Fibroblast of skin of left quadriceps (primary cell): Measurements from ENCODE around the gene AGPAT1.
A peak's percentile ranks its signal among the peaks of the same experiment; 100 is the strongest.
"Not testable (repeated sequence)": the region's sequence is repeated elsewhere in the genome, so short reads cannot be mapped to it uniquely, and the experiment has no call there.

Experiments
- DNase-seq, 2 experiments: peaks; one replicate each; pipeline ENCODE4 v3.0.0-alpha.2; 2013; ENCODE audit warnings: low read depth in 2 of 2

AGPAT1 gene

DNA sequence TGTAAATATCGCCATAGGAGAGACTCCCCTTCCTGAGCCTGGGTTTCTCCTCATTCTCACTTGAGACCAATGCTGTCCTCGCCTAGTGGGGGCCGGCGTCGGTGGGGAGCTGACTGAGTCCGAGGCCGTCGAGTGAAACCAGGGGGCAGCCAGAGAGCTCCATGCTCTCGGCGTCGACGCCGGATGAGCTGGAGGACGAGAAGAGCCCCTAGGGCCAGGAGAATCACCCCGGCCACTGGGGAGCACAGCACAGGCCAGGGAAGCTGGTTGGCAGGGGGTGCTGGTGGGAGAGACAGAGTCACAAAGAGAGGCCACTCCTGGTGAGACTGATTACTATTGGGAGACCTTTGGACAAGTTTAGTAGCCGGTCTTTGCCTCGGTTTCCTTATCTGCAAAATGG, 23.0 kb upstream of the AGPAT1 start:
- DNase-seq = no peak

DNA sequence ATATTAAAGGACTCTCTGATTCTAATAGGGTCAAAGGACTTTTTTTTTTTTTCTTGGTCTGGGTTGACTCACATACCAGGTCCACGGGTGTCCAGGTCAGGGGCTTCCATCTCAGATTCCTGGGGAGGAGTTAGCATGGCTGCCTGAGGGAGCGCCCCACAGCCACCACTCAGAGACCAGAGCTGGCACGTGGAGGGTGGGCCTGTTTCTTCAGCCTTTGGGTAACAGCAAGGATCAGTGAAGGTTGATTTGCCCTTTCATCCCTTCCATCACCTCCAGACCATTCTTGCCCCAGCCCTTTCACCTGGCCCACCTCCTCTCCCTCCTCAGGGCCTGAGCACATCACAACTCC, 22.4 kb upstream of the AGPAT1 start:
- no peak for DNase-seq

DNA sequence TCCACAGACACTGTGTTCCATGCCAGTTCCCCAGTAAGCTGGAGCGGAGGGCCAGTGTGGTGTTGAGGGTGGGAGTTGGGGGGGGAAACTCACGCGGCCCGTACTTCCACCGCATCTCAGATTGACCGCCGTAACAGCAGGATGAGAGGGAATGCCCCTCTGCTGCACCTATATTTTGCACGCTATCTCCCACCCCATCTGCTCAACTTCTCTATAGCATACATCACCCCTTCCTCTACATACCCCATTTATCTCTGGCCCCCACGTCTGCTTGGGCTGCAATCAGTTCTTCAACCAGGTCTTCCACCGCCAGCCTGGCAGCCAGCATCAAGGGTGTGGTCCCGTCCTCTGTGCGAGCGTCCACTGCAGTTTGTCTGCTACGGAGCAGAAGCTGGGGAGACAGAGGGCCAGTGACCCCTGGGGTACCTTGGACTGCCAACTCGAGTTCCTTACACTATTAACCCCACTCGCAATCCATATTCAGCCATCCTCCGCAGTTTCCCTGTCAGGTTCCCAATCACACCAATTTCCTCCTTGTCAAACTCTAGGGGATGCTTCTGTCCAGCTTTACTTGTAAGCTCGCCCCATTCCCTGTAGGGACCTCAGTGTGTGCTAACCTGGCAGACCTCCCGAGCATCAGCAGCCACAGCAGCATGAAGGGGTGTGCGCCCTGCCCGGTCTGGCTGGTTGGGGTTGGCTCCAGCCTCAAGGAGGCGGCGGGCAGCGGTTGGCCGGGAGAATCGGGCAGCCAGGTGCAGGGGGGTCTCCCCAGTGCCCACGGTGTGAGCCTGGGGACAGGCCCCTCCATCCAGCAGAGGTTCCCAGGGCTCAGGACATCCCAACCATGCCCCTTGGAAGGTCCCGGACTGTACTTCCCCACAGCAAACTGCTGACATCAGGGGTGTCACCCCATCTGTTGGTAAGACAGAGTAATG, 21.1 kb upstream of the AGPAT1 start:
- DNase-seq = no peak

DNA sequence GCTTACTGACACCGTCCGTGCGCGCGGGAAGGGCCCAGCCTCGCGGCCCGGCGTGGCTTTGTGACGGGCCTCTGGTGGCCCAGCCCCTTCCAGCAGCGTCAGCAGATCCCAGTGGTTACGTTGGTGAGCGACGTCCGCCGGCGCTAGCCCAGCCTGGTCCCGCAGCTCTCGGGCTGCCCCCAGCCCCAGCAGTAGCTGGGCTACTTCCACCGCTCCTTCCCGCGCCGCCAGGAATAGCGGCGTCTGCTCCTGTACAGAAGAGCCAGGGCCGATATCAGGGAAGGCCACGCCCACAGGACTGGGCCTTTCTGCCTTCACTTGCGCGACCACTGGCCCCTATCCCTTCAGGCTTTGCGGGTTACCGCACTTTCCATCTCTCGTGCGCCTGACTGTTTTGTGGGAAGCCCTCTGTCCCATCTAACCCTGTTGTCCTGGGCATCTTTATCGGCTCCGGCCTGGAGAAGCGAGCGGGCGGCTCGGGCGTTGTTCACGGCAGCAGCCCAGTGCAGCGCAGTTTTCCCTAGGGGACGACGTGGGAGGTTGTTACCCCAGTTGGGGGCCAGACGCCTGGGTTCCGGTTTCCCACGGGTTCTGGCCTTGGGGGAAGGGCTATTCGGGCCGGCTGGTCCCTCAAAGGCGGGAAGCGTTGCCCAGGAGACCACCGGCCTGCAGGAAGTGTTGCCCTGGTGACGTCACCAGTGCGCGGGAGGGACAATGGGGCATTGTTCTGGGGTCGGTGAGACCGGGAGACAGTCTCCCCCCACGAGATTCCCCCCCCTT, 20.2 kb upstream of the AGPAT1 start:
- DNase-seq = peak; percentile 53 to 59

DNA sequence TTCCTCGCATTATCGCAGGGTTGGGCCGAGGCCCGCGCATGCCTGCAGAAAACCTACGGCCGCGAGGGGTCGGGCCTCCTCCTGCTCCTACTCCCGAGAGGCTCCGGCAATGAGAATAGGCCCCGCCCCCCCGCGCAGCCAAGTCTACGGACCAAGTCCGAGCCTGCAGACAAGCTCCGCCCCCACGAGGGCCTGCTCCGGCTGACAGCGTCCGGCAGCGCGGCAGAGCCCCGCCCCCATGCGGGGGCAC, 19.7 kb upstream of the AGPAT1 start:
- DNase-seq = peak; percentile 99

DNA sequence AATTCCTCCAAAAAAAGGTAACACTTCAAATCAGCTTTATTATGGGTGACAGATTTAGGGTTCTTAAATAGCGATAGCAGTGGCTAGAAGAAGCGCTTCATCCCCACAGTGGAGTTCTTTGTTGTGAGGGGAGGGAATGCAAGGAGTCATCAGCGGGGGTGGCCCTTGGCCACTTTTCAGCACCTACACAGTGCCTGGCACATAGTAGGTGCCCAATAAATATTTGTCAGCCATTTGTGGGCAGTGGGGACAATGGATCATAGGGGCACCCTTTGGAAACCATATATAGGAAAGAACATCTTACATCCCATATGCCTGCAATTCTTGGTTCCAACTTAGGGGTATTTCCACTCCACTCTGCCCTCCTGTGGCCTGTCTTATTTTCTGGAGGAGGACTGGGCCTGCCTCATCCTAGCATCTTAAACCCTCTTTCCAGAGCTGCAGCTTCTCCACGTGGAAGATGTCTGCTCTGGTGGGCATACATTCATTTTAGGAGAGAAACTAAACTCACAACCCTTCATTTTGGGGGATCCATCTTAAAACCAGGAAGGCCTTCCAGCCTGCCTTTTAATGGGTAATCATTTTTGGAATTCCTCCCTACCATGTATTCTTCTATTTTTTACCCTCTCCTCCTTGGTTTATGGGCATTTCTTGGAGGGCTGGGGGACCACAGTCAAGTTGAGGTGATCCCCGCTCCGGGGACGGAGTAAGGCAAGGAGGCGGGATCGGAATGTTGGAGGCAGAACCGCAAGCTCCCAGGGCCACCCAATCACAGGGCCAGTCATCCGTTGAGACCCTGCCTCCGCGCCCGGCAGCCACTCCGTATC, 19.2 kb upstream of the AGPAT1 start:
- peak in 1 of 2 experiments; percentile 26 for DNase-seq

DNA sequence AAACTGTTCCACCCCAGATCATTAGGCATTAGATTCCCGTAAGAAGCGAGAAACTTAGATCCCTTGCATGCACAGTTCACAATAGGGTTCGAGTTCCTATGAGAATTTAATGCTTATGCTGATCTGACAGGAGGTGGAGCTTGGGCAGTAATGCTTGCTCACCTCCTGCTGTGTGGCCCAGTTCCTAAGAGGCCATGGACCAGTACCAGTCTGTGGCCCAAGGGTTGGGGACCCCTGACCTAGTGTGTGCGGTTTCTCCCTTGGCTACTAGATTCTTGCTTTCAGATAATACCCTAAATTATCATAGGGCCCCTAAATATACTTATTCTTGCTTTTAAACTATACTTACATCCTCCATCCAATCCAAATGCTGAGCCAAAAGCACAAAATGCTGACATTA, 18.5 kb upstream of the AGPAT1 start:
- DNase-seq = no peak

DNA sequence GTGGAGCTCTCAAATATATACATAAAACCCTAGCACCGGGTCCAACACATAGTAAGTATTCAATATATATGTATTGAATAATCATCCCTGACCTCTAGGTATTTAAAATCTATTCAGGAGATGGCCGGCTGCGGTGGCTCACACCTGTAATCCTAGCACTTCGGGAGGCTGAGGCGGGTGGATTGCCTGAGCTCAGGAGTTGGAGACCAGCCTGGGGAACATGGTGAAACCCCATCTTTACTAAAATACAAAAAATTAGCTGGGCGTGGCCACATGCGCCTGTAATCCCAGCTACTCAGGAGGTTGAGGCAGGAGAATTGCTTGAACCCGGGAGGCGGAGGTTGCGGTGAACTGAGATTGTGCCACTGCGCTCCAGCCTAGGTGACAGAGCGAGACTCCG, 17.2 kb upstream of the AGPAT1 start:
- DNase-seq = not testable (repeated sequence)

DNA sequence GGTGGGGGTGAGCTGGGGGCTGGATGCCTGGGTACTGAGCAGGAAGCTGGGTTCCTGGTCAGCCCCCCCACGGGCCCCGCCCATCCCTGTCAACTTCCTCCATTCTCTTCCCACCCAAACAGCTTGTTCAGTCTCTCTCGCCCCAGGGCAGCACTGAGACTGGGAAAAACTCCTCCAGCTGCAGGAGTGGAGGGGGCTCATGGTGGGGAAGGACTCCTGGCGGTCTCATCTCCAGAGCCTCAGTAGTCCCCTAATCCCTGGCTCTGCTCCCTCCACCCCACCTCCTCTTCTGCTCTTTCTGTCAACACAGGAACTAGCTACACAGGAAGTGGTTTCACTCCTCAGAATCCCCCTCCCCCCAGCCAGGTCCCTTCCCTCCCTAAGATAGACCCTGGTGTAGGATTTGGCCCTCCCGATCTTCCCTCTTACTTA, 16.7 kb upstream of the AGPAT1 start, which contains the start of gene GPSM3:
Gene GPSM3 (minus strand): TSS at position 36 of the 432 bp plus-strand sequence. CDS start 130 bp downstream, outside the sequence.
- peak; percentile 36 to 37 for DNase-seq

DNA sequence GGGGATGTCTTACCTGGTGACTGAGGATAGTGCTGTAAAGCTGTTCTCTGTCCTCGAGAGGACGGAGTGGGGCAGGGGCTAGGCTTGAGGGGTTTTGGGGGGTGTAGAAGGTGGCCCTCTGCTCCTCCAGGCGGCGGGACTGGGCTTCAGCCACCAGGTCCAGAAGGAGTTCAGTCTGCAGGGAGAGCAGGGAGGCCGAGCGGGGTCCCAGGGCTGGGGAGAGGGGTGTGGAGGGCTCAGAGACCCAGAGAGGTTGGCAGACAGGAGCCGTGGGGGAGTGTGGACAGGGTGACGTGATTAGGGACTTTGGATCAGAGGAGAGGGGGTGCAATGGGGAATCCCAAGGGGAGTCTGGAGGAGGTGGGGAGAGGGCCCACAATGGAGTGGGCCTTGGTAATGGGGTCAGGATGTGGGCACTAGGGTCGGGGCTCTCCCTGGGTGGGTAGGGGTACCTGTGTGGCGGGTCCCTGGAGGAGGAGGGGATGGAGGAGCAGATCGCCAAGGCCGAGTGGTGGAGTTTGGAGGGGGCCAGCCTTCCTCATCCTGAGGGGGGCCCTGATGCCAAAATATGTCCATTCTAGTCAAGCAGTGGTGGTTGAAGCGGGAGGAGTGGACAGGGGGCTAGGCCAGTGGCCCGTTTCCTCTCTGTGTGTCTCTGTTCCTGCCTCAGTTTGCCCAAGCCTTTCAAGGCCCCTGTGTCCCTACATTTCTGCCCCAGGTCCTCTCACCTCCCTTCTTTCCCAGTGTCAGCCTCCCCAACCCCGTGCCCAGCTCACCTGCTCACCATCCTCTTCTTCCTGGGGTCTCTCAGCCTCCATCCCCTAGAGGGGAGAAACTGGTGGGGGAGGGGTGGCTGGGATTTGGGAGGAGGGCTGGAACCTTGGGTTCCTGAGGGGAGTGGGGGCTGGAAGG, 16.1 kb upstream of the AGPAT1 start:
- no peak for DNase-seq

DNA sequence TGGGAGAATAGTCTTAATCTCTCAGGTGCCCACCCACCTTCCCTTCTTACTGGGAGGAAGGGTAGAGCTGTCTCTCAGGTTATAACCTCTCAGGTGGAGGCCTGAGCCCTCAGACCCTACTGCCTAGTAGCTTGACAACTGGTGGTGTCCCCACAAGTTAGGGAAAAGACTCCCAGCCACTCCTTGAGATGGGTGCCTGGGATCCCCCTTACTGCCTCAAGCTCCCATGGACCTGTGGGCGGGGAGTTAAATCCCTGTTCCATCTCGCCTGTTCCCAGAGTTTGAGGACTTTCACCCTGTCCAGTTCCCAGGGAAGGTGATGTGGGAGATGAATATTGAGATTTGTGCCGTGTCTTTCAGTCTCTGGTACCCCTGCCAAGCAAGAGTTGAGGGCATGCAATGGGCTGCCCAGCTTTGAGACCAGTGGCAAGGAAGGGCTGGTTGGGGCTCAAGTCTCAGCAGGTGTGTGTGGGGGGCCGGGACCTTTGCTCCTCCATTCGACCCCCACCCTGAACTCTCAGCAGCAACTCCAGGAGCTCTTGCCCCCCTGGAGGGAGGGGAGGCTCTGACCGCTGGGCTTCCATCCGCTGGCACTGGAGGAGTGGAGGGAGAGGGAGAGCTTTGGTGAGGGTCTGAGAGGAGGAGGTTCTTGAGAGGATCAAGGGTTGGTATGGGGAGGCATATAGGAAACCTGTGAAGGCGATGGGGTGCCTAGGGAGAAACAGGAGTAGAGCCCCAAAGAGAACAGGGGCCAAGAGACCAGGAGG, 15.2 kb upstream of the AGPAT1 start:
- no peak for DNase-seq

DNA sequence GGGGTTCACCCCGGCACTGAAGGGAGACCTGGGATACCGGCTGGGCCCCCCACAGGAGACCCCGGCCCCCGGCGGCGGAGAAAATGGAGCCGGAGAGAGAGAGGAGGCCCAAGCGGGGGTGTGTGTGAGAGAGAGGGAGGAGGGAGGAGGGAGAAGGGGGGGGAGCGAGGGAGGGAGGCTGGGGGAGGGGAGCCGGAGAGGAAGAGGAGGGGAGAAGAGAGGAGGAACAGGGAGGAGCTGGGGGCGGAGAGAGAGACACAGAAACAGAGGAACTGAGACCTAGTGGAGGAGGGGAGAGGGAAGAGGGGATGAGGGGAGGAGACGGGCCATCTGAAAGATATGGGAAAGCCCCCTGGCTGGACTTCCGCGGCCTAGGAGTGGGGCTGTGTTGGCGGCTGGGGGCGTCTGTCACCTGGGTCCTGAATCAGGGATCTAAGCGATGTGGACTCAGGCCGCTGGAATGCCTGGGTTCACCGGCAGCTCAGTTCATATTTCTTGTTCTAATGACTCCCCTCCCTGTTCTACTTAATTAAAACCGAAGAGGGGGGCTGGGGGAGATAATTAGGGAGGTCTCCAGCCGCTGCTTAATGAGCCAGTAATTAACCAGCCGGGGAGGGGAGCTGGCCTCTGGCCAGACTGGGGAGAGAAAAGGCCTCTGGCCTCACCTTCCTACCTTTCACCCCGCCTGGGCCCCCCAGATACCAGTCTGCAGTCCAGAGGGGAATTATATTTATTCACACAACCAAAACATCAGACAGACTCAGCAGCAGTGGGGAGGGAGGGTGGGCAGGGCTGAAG, 14.4 kb upstream of the AGPAT1 start, which contains the start of gene PBX2:
Gene PBX2 (minus strand): TSS at position 149 of the 798 bp plus-strand sequence. CDS start 287 bp downstream, outside the sequence.
- DNase-seq = peak; percentile 85 to 87

DNA sequence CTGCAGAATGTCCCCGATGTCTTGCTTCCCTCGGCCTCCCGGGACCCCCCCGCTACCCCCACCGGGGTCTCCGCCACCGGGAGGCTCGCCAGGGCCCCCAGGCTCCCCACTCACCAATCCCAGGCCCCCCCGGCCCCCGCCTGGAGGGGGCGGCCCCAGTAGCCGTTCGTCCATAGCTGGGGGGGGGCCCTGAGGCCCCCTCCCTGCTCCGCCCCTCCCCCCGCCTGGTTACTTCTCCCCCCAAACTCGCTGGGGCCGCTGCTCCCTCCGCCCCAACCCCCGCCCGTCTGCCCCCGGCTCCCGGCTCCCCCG, 13.8 kb upstream of the AGPAT1 start:
- no peak for DNase-seq

DNA sequence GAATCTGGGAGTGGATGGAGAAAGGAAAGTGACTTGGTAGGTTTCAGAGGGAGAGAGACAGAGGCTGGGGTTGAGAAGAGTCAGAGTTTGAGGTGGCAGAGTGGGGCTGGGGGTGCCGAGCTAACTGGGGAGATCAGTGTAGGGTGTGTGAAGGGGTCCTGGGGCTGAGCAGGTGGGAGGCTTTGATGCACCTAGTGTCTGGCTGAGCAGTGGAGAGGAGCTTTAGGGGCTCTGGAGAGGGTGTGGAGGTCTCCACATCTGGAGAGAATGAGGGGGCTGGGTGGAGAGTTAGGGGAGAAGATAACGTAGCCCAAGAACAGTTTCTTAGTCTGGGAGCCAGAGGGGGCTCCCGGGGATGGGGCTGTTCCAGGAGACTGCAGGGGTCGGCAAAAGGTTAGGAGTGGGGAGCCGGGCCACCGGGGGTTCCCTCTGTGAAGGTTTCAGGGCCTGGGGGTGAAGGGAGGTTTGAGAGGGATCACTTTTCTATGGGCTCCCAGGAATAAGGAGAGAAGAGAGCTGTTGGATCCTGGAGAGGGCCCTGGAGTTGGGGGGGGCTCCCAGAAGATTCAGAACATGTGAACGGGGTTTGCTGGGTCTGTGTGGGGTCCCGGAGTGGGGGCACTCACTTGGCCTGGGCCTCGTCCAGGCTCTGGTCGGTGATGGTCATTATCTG, 13.3 kb upstream of the AGPAT1 start:
- no peak for DNase-seq

DNA sequence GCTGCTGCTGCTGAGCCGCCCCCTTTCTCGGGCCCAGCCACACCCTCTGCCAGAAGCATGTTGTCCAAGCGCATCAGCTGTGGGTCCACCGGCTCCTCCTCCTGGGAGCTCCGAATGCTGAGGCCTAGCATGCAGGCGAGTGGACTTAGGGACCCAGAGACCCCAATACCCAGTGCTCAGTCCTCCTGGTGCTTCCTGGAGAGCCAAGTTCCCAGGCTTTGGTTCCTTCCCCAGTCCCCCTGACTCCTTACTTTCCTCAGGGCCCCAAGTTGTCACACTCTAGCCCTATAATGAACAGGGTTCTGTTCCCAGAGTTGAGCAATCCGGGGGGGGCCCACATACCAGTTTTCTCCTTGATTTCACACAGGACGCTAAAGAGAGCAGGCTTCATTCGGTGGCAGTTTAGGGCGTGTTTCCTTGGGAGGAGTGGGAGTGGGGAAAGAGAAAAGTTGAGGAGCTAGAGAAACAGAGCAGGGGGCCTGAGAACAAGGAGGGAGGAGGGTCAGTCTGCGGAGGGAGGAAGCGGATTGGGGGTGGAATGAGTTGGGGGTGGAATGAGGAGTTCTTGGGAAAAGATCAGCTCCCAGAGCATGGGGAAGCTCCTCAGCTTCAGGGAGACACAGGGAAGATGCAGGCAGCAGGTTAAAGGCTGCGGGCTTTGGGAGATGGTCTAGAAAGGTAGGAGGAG, 12.6 kb upstream of the AGPAT1 start:
- no peak for DNase-seq

DNA sequence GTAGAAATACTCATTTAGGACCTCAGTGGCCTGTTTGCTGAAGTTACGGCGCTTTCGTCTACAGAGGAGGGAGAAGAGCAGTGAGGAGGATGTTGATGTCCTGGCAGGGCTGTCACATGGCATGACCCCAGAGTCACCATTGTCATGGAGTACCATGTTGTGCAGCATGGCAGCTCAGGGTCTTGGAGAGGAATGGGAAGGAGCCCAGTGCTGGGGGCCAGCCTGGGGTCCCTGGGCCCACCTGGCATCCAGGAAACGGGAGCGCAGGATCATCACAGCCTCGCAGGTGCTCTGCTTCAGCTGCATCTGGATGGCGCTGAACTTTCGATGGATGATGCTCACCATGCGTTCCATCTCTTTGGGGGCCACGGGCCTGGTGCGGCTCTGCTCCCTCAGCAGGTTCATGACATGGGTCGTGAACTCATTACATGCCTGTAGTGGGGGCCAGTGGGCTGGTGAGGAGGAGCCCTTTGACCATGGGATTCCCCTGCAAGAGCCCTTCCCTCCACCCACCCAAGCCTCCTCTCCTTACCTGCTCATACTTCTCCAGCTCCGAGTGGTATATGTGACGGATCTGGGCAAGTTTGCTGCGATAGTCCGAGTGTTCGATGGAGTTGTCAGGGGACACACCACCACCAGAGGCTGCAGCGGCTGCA, 12.0 kb upstream of the AGPAT1 start:
- not testable (repeated sequence) for DNase-seq

DNA sequence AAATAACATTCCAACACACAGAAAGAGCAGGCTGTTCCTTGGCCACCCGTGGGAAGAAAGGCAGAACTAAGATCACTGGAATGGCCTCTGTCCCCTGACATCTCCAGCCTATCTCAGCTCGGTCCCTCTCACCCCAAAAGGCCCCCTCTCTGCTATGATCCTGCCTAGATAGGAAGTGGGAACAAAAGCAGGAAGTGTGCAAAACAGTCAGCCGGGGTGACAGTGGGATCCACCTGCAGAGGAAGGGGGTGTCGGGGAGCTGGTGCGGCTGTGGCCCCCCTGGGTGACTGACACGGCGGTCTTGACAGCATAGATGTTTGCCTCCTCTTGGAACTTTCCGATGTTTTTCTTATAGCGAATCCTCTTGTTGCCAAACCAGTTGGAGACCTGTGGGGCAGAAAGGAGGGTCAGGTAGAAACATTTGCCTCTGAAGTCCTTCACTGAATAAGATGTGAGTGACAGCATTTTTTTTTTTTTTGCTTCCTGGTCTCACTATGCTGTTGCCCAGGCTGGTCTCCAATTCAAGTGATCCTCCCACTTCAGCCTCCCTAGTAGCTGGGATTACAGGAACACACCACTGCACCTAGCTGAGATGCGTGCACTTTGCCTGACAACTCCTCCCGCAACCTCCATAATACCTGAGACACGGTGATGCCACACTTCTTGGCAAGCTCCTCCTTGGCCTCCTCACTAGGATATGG, 11.3 kb upstream of the AGPAT1 start:
- DNase-seq = no peak
